GM21515 (cell line): ENCODE measurements around the gene ETV6.
"Not testable (repeated sequence)": the region's sequence is repeated elsewhere in the genome, so short reads cannot be mapped to it uniquely, and the experiment has no call there.

ENCODE experiments used
- ATAC-seq: cut with Tn5 transposase; IDR thresholded peaks from one replicate; pipeline ENCODE4 v1.9.1; 2021; ENCODE audit not compliant: unreplicated experiment

The ETV6 gene

GRCh38 chr12:11649413-11650285, at the start of gene ETV6:
Gene ETV6, plus strand, starts transcription at chr12:11649674. Its CDS starts 454 bp downstream, at chr12:11650128.
- peak; percentile 47 for ATAC-seq

DNA sequence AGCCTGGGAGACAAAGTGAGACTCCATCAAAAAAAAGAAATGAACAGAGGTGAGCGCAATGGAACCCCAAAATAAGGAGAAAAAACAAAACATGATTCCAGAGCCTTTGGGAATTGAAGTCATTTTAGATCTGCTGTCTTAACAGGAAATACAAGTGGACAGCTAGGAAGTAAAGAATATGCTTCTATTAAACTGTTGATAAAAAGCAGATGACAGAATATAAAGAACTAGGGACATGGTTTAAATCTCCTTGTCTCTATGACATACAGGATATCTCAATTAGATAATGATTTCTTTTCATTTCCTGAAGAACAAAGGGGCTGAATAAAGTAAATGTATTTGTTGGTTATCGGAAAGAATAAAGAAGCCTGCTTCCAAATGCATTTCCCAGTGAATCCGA, 49.3 kb upstream of the ETV6 start:
- ATAC-seq: no peak

- ATAC-seq: no peak
Measured at GRCh38 chr12:11601647-11602046, 47.8 kb upstream of the ETV6 start.

DNA sequence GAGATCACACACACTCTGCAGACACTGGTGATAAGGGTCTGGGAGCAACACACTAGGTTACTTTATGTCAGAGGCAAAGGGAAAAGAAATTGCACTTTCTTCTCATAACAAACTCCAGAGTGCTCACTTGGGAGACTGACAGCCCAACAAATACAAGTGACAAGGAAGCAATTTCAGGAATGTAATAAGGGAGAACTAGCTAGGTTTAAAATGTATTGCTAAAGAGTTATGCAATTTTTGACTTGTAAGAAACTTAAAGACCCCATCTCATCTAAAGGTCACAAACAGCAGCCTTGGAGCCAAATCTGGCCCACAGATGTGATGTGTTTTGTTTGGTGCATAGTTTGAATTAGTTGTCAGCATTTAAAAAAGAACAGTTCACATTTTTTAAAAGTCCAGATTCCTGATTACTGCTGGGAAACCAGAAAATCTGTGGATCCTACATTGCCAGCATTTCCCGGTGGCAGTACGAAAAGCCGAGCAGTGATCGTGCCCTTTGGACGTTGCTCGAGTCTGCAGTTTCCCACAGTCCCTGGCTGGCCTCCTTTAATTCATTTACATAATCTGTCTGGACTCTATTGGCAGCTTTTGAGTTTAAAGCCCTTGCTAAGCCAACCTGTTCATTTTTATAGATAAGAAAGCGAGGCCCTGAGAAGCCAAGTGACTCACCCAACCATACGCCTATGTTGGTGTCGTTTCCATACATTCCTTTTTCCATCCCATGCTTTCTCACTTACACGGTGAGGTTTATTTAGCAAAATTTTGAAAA, 42.0 kb upstream of the ETV6 start:
- ATAC-seq: no peak

- no peak for ATAC-seq
Measured at GRCh38 chr12:11609045-11609444, 40.4 kb upstream of the ETV6 start.

DNA sequence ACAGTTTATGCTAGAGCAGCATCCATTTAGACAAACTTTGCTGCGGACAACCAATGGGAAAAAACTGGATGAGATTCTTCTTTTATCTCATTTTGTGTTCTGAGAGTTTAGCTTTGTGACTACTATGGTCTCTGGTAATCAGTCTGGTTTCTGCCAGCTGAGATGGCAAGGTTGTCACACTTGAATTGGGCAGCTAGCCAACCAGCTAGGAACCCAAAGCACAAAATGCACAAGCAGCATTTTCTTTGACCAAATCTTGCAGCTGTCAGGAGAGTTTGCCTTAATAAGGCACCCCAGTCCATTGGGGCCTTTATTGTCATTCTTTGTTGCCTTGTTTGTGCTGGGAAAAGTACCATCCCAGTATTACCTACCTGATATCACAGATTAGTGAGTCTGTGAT, 34.0 kb upstream of the ETV6 start:
- no peak for ATAC-seq

GRCh38 chr12:11618046-11618445, 31.4 kb upstream of the ETV6 start:
- ATAC-seq: no peak

GRCh38 chr12:11621797-11622423, 27.6 kb upstream of the ETV6 start:
- no peak for ATAC-seq

DNA sequence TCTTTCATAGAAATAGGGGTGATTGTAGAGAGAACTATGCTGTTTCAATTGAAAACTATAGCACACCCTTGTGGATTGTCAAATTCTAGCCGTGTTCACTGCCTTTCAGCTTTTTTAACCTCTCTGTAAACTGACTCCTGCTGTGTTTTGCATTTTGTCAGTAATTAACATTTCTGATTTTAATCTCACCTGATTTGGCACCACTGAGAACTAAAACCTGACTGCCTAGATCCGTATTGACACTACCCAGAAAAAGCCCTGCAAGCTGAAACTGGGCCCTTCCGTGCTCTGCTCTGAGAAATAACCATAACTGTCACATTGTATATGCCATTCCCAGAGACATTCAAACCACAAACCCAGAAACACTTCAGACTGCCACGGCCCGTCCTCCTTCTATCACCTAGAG, 26.6 kb upstream of the ETV6 start:
- no peak for ATAC-seq

GRCh38 chr12:11623382-11623781, 26.1 kb upstream of the ETV6 start:
- no peak for ATAC-seq

GRCh38 chr12:11624116-11624515, 25.4 kb upstream of the ETV6 start:
- ATAC-seq: no peak

DNA sequence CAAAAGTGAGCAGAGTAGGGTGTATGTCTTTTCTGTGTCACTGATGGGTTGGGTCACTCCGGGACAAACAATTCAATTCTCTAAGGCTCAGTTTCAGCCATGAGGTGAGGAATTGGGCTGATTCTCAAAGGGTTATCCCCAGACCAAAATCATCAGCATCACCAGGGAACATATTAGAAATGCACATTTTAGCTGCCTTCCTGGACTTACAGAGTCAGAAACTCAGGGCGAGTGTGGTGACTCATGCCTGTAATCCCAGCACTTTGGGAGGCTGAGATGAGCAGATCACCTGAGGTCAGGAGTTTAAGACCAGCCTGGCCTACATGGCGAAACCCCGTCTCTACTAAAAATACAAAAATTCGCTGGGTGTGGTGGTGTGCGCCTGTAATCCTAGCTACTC, 21.8 kb upstream of the ETV6 start:
- ATAC-seq: not testable (repeated sequence)

- ATAC-seq: no peak
Measured at GRCh38 chr12:11628353-11628752, 21.1 kb upstream of the ETV6 start.

DNA sequence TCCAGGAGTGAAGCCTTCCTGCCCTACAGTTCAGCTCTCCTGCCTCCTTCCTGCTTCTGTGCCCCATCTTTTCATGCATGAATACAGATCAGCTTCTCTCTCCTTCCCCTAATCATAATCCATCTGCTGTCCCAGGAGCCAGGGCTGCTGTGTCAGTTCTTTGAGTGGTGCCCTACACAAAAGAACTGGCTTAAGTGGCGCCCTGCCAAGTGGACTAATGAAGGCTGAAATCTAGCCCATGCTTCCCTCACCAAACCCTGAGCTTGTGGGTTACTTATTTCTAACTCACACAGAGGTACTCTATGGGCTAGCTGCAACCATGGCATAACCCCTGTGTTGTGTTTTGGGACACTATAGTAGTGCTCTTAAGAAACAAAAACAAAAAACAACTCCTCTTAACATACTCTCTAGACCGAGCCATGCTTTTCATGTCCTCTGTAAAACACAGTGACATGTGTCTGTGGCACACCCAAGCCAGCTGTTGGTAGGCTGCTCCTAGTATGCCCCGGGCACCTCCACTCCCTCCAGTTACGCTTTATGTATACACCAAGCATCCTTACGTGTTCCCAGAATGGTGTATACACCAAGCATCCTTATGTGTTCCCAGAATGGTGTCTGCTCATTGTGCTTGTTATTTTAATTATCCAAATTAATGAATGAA, 19.3 kb upstream of the ETV6 start:
- ATAC-seq: no peak

GRCh38 chr12:11631288-11631687, 18.2 kb upstream of the ETV6 start:
- no peak for ATAC-seq

- ATAC-seq: not testable (repeated sequence)
Measured at GRCh38 chr12:11631881-11632280, 17.6 kb upstream of the ETV6 start.

- ATAC-seq: no peak
Measured at GRCh38 chr12:11633968-11634367, 15.5 kb upstream of the ETV6 start.

DNA sequence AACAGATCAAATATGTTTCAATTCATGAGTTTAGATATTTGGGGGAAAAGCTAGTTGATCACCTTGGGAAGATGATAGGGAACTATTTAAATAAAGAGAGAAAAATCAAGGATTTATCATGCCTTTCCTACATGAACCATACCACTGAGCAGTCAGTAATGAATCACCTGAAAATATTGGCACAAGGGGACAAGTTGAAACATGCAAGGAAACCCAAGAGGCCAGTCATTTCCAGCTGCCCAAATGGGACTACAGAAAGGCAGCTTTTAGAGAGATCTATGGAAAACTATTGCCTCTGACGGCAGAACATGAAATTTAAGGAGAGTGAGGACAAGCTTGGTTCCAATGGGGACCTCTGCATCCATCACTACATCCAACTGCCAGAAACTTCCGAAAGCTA, 14.1 kb upstream of the ETV6 start:
- ATAC-seq: no peak

DNA sequence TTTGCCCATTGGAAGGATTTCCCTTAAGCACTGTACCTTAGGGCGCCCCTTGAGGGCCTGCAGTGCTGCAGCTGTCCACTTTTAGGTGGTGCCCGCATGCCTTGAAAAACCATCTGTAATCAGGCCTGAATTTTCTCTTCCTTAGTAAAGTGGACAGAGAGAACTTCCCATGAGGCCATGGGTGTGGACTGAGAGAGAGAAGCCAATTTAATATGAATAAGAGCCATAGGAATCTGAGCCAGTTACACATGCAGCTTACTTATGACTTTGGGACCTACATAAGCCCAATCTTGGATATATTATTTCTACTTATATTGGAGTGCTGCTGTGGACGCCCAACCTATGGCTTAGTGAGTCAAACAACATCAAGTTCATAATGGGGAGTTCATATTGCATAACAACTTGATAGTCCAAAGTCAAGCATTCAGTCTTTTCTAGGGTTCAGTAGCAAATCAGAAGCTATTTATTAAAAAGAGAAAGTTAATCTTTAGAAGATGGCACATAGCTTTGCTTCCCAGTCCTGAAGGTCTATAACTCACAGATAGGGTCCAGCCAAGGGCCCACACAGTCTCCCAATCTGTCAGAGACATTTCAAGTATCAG, 11.1 kb upstream of the ETV6 start:
- ATAC-seq: no peak

DNA sequence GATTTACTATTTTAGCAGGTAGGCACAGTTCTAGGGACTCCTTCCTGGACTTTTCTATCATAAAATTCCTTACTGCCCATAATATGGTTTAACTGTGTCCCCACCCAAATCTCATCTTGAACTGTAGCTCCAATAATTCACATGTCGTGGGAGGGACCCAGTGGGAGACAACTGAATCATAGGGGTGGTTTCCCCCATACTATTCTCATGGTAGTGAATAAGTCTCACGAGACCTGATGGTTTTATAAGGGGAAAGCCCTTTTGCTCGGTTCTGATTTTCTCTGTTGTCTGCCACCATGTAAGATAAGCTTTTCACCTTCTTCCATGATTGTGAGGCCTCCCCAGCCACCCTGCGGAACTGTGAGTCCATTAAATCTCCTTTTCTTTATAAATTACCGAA, 10.0 kb upstream of the ETV6 start:
- ATAC-seq: no peak

- ATAC-seq: no peak
Measured at GRCh38 chr12:11641522-11641921, 8.0 kb upstream of the ETV6 start.
